GM19035 (cell line): ENCODE results near the gene INAVA.
"Not testable (repeated sequence)": the region's sequence is repeated elsewhere in the genome, so short reads cannot be mapped to it uniquely, and the experiment has no call there.

Experiments
- ATAC-seq: cut with Tn5 transposase; IDR thresholded peaks from one replicate; pipeline ENCODE4 v1.9.1; 2021; ENCODE audit not compliant: unreplicated experiment

The INAVA gene

DNA sequence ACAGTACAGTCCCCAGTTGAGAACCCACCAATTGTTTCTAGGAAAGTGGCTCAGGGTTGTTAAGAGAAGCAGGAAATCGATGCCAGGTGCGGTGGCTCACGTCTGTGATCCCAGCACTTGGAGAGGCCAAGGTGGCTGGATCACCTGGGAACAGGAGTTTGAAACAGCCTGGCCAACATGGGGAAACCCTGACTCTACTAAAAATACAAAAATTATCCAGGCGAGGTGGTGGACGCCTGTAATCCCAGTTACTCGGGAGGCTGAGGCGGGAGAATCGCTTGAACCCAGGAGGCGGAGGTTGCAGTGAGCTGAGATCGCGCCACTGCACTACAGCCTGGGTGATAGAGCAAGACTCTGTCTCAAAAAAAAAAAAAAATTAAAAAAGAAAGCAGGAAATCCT lies 67.5 kb downstream of the INAVA start:
- not testable (repeated sequence) for ATAC-seq

DNA sequence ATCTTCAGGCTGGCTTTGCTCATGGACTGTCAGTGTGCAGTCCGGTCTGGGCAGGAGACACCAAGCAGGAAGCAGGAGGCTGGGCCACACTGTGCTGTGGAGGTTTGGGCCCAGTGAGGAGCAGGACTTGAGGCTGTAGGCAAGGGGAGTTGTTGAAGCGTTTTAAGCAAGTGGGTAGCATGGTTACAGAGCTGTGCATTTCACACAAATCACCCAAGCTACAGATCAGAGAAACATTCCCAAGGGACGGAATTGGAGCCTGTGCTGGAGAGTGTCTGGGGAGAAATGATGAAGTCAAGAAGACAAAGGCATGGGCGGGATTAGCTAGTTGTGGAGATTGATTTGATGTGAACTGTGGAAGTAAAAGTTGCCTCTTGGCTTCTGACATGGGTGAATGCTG lies 67.9 kb downstream of the INAVA start:
- ATAC-seq: no peak

DNA sequence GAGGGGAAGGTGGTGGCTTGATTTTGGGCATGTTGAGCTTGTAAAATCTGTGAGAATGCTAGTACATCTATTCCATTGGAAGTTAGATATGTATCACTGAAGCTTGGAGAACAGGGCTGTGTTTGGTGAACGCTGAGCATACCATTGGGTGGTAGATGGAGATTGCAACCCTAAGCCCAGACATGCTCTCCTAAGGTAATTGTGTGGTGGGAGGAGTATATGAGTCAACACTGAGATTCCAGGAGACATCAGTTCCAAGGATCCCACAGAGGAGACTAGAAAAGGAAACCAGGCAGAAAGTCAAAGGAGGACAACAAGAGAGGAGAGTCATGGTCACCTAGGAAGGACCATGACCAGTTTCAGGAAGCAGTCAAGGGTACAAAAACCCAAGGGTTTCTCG lies 68.4 kb downstream of the INAVA start:
- ATAC-seq: no peak

DNA sequence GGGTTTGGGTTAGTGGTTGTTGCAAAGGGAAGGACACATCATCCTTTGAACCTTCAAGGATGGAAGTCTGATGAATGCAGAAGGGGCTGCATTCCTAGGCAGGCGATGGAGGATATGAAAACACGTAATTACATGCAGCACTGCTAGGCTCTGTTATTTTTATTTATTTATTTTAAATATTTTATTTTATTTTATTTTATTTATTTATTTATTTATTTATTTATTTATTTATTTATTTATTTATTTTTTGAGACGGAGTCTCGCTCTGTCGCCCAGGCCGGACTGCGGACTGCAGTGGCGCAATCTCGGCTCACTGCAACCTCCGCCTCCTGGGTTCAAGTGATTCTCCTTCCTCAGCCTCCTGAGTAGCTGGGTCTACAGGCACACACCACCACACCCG lies 69.2 kb downstream of the INAVA start:
- not testable (repeated sequence) for ATAC-seq
